CD1c-positive myeloid dendritic cell (primary cell): ENCODE measurements around the gene AGK.

ENCODE experiments used
- DNase-seq: peaks from one replicate; pipeline ENCODE4 v3.0.0-alpha.2; 2016; ENCODE audit errors: extremely low spot score

Gene AGK

DNA sequence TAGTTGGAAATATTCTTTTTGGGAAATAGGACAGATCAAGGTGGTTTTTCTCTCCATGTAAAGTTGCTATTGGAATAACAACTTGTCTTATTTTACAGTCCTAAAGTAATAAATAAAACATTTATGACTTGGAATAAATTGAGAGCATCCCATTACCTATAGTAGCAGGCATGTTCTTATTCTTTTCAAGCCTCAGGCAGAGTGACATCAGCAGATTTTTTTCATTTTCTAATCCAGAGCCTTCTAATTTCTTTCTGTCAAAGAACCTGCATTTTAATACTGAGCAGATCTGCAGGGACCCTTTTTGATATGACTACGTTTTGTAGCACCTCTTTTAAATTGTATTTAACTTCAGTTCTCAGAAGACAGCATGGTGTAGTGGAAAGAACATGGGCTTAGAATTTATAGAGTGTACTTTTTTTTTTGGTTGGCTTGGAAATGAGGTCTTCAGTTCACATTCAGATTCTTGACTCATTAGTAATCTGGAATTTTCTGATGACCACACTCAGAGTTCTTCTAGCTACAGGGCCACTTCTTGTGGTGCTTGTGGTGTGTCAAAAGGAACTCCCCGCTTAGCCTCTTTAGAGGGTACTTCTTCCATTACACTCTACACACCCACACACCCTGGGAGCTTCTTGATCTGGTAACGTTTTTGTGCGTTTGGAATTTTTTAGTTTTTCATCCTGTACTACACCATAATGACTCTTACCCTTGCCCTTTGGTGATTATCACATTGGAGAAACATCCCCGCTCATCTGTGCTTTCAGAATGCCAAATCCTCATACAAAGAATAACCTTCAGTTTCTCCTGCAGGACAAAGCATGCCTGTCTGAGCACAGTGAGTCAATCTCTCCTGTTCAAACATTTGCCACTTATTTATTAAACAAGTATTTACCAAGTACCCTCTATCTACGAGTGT, 34.6 kb downstream of the AGK start:
- DNase-seq = no peak

DNA sequence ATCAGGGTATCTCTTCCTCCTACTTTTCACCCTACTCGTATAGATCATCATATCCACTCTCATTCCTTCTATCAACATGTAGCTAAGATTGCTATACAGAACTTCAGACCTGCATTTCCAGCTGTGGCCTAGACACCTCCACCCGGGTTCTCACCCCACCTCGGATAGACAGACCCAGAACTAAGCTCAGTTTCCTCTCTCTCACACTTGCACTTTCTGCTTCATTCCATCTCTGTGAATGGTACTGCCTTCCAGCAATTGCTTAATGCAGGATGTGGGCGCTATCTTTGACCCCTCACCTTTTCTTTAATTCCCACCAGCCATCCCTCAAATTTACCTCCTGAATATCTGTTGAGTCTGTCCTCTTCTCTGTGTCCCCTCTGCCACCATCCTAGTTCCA, 35.7 kb downstream of the AGK start:
- no peak for DNase-seq

DNA sequence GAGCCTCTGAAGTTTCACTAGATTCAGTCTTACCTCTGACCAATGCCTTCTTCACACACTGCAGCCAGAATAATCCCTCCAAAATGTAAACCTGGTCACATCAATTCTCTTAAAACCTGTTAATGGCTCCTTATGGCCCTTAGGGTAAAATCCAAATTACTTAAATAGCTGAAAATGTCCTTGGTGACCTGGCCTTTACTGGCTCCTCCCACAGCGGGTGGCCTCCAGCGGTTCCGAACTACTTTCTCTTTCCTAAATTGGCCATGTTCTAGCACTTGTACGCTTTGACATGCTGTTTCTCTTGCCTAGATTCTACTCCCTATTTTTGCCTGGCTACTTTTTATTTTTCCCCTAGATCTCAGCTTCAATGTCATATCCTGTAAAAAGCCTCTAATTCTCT, 36.1 kb downstream of the AGK start:
- no peak for DNase-seq

DNA sequence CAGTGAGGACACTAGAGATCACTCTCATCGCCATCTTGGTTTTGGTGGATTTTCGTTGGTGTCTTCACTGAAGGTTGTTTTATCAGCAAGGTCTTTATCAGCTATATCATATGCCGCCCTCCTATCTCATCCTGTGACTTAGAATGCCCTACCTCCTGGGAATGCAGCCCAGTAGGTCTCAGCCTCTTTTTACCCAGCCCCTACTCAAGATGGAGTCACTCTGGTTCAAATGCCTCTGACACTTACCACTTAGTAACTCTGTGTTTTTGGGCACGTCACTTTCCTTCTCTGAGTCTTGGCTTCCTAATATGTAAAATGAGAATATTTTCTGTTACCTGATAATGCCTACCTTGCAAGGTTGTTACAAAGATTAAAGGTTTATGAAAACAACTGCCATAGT, 37.7 kb downstream of the AGK start:
- no peak for DNase-seq

DNA sequence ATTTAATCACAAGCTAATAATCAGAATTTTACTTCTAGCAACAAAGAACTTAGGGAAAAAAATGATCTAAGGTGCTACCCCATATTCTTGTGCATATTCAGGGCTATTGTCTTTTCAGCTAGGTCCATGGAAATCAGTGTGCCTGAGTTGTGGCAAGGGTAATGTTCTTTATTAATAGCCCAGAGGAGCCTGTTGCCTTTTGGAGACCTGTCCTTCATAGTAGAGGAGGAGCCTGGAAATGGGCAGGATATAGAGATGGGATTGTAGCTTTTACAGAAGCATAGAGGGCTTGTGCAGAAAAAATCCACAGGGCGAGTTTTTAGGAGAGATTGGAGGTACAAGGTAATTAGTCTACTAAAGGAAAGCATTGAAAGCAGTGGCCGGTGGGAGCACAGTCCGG, 38.9 kb downstream of the AGK start:
- DNase-seq = no peak

DNA sequence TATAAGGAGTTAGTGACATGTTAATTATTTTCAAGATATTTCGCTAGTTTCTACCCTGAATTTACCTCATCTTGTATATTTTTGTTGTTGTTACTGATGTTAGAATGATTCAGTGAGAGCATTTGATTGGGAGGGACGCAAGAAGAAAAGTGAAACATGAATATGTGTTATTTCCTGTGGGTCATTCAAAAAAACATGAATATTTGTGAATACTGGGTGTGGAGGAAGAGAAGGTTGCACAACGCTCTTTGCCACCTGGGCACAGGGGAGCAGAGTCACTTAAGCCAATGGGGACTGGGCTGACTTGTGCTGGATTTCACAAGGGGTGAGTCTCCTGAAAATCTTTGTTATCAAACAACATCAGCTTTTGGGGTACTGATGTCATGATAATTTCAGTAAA, 39.5 kb downstream of the AGK start:
- DNase-seq = no peak

DNA sequence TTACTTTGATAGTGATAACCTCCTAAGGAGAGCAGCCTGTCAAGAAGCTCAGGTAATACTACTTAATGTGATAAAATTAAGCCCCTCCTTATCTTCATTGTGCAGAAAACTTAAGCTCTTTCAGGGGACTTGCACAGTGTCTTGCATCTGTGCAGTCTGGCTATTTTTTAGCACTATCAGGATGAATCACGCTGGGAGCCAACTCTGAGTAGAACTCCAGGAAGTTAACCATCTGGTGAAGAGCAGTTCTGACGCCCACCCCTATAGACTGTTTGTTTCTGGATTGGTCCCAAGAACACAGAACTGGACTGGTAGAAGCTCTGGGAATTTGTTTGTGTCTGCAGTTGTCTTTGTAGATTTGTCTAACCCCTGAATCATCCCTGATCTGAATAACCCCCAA, 41.9 kb downstream of the AGK start:
- DNase-seq = no peak

DNA sequence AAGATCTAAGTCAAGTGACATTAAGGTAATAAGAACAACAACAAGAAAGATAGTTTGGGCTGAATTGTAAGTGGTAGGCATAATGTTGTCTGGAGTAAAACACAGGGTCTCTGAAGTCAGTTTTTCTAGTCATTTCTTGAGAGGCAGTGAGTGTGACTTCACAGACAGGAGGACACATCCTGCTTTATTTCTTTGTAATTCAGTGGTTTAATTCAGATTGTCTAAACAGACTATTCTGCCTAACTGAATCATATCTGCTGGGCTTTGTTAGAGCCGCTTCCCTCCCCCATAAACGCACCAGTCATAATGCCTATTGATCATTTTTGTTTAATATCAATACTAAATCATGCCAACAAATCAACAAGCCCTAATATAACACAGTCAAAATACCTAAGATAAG, 46.8 kb downstream of the AGK start:
- DNase-seq = no peak

DNA sequence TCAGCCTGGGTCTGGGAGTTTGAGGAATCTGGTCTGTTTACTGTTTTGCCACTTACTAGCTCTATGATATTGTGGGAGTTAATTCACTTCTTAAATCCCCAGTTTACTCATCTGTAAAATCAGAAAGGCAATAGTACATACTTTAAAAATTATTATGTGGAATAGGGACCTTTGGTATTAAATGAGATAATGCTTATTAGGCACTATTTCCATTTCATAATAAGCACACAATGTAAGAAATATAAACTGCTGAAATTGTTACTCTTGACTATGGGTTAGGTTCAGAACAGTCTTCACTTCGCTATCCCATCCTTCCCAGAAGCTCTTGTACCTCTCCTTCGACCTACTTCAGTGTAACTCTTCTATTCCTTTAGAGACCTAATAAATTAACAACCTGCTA, 47.2 kb downstream of the AGK start:
- DNase-seq = no peak

DNA sequence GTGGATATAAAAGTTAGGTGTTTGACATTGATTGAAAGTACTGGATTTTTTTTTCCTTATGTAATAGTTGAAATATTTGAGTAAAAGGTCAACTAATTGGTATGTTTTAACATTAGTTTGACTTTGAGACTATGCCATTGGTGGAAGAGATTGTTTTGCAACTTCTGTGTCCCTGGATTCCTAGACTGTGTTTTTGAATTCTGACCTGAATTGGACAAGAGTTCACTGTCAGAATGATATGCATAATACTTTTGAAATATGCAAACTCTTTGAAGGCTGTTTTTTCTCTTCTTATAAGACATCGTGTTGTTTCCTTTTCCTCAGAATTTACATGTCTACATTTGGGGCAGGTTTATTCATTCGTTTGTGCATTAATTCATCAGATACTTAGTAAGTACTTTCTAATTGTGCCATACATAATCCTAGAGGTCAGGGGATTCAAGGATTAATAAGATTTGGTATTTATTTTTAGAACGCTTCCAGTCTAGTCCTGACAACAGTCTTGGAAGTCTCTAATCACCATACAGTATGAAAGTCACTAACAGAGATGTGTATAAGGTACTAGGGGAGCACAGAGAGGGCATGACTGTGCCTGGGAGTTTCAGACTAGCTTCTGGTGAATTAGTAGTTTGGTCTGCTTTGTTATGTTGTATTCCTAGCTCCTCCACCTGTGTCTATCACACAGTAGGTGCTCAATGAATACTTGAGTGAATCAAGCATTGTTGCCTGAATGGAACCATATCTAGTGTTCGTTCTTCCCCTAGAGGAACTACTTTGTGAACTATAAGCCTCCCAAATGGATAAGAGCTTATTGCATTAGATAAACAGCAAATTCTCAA, 49.2 kb downstream of the AGK start:
- no peak for DNase-seq

DNA sequence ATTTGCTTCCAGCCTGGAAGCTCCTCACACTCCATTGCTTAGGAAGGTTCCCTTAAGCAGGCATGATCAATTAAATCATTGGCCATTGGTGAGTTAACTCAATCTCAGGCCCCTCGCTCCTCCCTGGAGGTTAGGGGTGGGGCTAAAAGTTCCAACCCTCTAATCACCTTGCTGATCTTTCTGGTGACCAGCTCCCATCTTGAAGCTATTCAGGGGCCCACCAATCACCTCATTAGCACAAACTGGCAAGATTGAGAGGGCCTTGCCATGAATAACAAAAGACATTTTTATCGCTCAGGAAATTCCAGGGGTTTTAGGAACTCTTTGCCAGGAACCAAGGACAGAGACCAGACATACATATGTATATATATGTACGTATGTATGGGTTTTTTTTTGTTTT, 58.4 kb downstream of the AGK start:
- no peak for DNase-seq

DNA sequence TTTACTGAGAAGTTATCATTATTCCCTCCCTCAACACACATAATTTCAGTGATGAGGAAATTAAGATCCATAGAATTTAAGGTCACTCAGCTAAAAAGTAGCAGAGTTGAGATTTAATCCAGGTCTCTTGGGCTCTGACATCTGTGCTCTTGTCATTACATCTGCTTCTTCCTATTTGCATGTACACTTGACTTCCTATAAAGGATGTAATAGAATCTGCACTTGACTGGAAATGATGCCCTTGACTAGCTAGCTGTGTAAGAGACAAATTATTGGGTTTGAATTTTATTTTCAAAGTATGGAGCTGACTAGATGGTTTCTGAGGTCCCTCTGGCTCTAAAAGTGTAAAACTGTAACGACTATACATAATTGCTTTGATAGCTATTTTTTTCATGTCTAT, 59.5 kb downstream of the AGK start:
- DNase-seq = no peak

DNA sequence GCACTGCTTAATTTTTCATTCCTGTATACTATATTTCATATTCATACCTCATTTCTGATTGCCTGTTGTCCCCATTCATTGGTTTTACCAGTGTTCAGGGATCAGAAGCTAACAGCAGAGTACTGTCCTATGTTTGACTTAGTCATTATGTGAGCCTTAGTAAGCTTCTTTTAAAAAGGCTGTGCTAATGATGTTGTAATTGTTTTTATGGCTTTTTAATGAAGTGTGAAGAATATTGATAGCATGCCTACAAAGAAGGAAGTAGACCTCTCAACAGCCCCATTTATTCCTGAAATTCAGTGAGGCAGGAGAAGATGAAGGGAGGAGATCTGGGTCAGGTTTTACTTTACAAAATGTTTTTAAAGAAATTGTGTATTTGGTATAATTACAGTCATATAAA, 61.7 kb downstream of the AGK start:
- no peak for DNase-seq

DNA sequence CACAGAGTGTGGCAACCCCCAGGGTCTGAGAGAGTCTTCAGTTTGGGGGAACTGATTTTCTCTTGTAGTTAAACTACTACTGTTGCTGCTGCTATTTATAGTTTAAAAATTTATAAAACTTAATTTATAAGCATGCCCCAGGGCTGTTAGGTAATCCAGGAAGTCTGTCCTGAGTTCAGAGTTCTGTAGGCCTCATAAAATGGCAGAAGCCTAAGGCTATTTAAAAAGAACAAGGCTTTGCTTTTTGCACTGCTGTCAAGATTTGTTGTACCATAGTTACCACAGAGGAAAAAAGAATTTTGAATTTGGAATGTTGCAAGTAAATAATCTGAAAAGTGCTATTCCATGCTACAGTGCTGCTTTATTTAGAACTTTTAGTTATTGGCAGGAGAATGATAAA, 66.1 kb downstream of the AGK start:
- no peak for DNase-seq

DNA sequence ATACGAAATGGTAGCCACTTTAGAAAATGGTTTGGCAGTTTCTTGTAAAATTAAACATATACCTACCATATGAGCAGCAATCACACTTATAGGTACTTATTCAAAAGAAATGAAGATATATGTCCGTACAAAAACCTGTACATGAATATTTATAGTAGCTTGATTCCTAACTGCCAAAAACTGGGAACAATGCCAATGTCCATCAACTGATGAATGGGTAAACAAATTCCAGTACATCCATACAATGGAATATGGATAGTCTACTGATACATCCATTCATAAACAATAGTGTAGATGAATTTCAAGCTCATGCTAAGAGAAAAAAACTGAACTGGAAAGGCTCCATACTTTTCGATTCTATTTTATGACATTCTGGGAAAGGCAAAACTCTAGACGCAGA, 68.5 kb downstream of the AGK start:
- DNase-seq = no peak

DNA sequence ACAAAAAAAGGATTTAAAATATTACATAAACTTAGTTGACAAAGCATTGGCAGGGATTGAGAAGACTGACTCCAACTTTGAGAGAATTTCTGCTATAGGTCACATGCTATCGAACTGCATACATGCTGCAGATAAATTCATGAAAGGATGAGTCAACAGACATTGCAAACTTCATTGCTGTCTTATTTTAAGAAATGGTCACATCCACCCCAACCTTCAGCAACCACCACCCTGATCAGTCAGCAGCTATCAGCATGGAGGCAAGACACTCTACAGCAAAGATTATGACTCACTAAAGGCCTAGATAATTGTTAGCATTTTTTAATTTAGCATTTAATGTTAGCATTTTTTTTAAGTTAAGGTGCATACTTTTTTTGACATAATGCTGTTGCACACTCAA, 73.6 kb downstream of the AGK start:
- no peak for DNase-seq

DNA sequence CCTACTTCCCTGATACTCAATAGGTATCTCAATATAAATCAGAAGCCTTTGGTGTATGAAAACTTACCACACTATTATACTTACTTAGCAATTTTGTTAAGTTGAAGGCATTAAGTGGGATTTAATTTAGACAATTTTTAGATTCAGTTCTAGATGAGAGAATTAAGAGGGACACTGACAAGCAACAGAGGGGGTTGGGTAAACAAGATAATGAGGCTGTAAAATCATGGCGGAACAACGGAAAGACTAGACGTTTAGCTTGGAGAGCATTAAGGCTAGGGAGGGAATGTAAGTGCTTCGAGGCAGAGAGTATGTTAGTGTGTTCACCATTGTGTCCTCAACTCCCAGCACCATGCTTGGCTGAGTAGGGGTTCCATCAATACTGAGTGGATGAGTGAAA, 79.4 kb downstream of the AGK start:
- DNase-seq = no peak

DNA sequence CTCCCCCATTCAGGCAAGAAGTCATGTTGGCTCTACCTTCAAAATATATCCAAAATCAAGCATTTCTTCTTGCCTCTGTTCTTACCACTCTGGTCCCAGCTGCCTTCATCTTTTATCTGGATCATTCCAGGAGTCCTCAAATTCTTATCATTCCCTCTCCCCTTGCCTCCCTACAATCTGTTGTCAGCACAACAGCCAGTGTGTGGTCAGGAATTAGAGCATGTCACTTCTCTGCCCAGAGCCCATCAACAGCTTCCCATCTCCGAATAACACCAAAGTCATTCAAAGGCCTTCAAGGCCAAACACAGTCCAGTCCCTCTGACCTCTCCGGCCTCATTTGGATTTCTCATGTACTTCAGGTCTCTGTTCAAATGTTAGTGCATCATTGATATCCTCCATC, 80.3 kb downstream of the AGK start:
- no peak for DNase-seq

DNA sequence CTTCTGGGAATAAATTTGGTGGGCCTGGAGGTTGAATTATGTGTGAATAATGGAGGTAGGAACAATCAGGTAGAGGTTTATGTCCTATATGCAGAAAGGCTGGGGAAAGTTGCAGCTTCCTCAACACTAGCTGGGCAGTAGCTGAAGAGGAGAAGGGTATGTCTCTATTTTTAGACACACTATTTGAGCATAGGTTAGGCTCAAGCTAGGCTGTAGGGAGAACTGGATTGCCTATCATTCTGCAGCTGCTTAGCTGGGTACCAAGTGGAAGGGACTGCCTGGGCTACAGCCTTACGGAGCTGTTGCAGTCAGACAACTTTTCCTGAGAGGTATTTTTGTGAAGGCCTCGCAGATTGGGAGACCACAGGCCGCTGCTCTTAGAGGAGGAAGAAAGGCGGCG, 82.9 kb downstream of the AGK start:
- DNase-seq = no peak

DNA sequence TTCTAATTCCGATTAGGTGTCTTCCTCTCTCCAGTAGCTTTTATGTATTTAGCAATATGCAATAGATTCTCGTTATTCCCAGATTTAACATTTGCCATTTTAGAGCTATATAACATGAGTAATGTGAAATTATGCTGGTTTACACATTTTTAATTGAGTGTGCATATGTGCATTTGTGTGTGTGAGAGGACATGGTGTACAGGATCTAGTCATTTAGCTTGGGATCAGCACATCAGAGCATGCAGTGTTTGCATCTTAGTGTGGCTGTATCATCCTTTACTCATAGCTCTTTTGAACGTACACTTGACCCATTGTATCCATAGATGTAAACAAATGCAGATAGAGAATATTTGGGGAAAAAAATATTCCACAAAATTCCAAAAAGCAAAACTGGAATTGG, 84.8 kb downstream of the AGK start:
- no peak for DNase-seq

DNA sequence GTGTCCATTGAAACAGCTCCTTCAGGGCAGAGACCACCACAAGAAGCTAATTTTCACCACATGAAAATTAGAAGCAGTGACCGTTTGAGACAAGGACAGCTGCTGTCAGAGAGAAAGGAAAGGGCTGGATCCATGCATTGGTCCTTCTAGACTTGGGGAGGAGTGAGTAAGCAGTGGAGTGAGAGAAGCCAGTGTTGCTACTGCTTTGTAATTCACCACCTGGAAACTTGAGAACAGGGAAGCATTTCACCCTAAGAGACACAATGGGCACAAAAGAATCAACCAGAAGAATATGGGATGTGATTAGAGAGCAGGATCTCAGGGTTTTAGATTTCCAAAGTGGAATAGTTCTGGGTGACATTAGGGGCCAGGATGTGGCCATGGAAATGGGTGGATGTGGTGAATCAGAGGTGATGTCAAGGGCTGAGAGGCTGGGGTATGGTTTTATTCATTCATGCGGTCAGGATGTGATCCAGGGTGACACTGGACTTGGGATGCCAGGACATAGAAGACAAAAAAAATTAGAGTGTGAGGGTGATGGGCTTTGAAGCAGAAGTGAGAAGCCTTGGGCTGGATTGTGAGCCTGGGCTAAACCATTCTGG, 89.1 kb downstream of the AGK start:
- DNase-seq = no peak

DNA sequence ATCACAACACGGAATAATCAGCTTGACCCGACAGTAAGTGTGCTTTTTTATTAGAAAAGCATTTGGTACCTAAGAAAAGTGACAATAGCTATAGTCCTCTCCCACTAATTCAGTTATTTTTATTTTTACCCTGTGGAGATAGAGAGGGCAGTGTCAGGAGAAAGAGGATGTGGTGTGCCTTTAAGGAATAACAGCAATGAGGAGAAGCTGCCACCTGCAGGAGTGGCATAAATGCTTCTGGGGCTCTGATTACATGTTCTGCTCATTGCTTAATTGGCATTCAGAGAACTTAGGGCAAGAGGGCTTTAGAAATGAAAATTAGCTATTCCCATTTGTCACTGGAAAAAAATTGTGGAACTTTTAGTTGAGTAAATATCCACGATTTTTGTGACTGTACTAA, 90.7 kb downstream of the AGK start:
- no peak for DNase-seq

DNA sequence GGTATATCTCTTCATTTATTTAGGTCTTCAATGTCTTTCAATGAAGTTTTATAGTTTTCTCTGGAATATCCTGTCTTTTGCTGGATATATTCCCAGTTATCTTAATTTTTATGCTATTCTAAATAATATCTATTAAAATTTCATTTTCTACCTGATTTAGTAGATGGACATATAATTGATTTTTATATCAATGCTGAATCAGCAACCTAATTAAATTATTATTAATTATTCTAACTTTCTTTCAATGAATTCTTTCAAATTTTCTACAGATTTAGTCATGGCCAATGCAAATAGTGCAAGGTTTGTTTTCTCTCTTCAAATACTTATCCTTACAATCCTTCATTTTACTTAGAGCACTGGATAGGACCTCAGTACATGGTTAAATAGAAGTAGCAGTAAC, 94.0 kb downstream of the AGK start:
- DNase-seq = no peak
